AG04449 (cell line): ENCODE measurements around the gene ANKH.

ENCODE experiments used
- CTCF ChIA-PET: fragments of 350-600 bp; formaldehyde crosslinking; extraction: SDS; loops from one replicate; lab custom pipeline; 2021; ENCODE audit warnings: antibody characterized with exemption; lab: Yijun Ruan, JAX
- POLR2A ChIA-PET: fragments of 400-600, 350-600 bp; formaldehyde crosslinking; extraction: SDS; loops from one replicate; lab custom pipeline; 2020; ENCODE audit warnings: antibody characterized with exemption, inconsistent platforms; lab: Yijun Ruan, JAX
- DNase-seq: peaks from one replicate; pipeline ENCODE4 v3.0.0-alpha.2; 2010; ENCODE audit warnings: low read depth, low spot score
- H3K4me3 ChIP-seq: 2 replicates; pipeline ENCODE4 v1.5.1; 2011; ENCODE audit warnings: low read depth, mild to moderate bottlenecking, control low read depth, low read length
- TF ChIP-seq, protein P1 (sequence below): IDR thresholded peaks from one replicate; pipeline ENCODE4 v1.5.1; 2011; ENCODE audit warnings: mild to moderate bottlenecking, moderate library complexity, low read length, control low read depth, inconsistent platforms; ENCODE audit not compliant: insufficient read depth; ENCODE audit errors: missing control alignments

The ANKH gene

DNA sequence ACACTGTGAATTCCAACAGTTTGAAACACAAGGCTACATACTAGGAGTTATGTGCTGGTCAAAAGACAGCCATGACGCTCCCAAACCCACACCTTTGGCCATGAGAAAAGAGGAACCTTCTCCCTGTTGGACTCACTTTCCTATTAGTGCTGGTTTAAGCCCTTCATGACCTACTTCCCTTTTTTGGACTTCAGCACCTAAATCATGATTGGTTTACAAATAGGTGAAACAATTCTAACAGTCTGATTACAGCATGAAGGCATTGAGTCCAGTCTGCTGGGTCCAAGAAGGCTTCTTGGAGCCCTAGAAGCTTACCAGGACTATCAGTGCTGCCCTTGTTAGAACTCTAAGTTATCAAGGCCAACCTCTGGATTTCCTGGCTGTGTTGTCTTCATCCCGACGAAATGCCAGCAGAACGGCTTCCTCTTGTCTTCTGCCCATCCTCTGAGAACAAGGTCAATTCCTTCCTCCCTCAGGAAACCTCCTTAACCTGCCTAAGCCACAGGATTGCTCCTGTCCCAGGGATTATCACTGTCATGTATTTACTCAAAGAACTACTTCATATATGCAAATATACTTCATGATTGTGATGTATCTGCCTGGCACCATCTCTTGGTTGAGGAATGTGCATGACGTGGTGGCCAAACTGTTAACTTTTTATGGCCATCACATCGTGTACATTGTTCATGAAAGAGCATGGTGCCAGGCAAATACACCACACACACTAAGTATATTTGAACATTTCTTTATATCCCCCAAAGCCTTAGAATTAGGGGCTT is 83.6 kb downstream of the ANKH start:
- TF ChIP-seq, protein P1, sequence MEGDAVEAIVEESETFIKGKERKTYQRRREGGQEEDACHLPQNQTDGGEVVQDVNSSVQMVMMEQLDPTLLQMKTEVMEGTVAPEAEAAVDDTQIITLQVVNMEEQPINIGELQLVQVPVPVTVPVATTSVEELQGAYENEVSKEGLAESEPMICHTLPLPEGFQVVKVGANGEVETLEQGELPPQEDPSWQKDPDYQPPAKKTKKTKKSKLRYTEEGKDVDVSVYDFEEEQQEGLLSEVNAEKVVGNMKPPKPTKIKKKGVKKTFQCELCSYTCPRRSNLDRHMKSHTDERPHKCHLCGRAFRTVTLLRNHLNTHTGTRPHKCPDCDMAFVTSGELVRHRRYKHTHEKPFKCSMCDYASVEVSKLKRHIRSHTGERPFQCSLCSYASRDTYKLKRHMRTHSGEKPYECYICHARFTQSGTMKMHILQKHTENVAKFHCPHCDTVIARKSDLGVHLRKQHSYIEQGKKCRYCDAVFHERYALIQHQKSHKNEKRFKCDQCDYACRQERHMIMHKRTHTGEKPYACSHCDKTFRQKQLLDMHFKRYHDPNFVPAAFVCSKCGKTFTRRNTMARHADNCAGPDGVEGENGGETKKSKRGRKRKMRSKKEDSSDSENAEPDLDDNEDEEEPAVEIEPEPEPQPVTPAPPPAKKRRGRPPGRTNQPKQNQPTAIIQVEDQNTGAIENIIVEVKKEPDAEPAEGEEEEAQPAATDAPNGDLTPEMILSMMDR: no peak
- ChIA-PET CTCF (no interaction called here), POLR2A (no interaction called here)
- no peak overlapping the region for H3K4me3 ChIP-seq
- no peak for DNase-seq

DNA sequence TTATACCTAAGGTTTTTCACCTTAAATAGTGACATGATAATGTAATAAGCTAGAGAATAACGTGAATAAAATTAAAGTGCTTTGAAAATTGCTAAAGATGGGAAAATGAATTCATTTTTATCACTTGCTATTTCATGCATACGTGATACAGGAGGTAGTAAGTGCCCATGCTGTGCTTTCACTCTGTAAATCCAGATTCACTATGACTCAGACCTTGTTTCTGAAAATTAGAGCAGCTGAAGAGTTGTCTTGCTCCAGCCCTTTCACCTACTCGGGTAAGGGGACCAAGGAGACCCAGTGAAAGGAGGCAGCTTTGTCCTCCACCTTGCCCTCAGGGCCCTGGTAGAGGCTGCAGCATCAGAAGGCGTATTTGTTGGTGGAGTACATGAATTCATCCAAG is 87.9 kb downstream of the ANKH start:
- H3K4me3 ChIP-seq: no peak overlapping the region
- TF ChIP-seq, protein P1: no peak
- ChIA-PET POLR2A (no interaction called here), CTCF (interaction anchor here (1.3 kb wide), 1 partner anchor 56 kb away, joined by 4 read pairs; no protein-coding TSS in a partner anchor)
- DNase-seq: no peak

DNA sequence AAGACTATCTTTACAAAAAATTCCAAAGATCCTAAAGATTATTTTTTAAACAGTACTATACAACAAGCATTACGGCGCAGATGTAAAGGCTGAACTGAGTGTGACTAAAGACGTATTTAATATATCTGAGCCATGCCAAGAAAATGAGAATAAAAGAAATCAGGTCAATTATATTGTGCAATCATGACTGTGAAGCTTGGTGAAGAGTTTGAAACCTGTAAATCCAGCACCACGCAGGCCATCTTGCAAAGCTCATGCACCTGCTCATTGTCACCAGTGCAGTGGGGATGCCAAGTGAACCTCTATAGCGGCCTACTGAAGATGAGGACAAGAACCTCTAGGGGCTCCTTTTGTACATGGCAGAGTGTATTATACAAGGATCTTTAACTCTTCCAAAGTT is 89.0 kb downstream of the ANKH start:
- H3K4me3 ChIP-seq: no peak overlapping the region
- POLR2A ChIA-PET: no interaction called here
- TF ChIP-seq, protein P1: no peak
- CTCF ChIA-PET: interaction anchor here (1.1 to 1.5 kb wide), 3 partner anchors 20 to 221 kb away, joined by 4 to 5 read pairs (median 4); no protein-coding TSS in a partner anchor
- no peak for DNase-seq

DNA sequence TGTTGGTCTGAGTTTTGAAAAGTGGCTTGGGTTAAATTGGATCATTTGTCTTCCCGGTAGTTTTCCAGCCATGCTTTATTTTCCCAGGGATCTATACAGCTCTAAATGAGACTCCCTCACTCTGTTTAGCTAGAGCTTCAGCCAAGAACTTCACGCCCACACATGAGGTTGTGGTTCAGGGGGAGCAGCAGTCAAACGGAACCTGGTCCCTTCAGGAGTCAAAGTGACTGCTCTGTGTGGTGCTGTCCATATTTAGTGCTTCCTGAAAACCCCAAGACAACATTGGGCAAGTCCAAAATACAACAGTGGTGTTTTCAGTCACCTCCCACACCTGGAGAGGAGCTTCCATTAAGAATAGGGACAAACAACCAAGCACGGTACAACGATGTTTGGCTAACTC is 90.5 kb downstream of the ANKH start:
- CTCF ChIA-PET: interaction anchor here (0.9 to 1.5 kb wide), 4 partner anchors 9 to 223 kb away, joined by 3 to 5 read pairs (median 4); no protein-coding TSS in a partner anchor
- TF ChIP-seq, protein P1: no peak
- POLR2A ChIA-PET: no interaction called here
- H3K4me3 ChIP-seq: no peak overlapping the region
- no peak for DNase-seq

DNA sequence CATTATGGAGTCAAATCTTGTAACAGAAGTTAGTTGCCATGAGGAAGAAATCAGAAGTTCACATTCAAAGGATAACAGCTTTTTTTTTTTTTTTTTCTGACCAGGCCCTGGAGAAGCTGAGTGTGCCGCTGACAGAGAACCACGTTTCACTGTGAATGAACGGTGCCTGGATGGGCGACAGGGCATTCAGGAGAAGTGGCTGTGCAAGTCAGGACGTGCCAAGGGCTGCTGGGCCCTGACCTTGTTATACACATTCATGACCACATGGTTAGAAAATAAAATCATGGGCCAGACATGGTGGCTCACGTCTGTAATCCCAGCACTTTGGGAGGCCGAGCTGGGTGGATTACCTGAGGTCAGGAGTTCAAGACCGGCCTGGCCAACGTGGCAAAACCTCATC is 91.6 kb downstream of the ANKH start:
- no peak for DNase-seq
- TF ChIP-seq, protein P1: no peak
- ChIA-PET POLR2A (no interaction called here), CTCF (interaction anchor here (0.9 to 1.6 kb wide), 3 partner anchors 8 to 13 kb away, joined by 3 read pairs; no protein-coding TSS in a partner anchor)
- no peak overlapping the region for H3K4me3 ChIP-seq

DNA sequence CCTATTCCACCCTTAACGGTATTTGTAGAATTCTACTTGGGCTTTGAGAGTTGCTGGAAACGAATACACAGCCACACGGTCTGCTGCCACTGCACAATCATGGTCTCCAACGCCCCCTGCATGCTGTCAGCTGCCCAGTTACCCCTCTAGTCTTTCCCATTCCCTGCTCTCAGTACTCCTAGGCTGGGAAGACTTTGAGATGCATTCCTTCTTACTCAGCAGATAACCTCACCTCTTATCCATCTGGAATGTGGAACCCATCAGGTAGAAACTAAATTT is 92.8 kb downstream of the ANKH start:
- H3K4me3 ChIP-seq: no peak overlapping the region
- ChIA-PET CTCF (no interaction called here), POLR2A (no interaction called here)
- no peak for DNase-seq
- TF ChIP-seq, protein P1: no peak
